ENCODE measurements around the gene ELFN2.

GRCh38 chr22:37416827-37417226, 10.5 kb downstream of the ELFN2 start:
- no peak for TF ChIP-seq CTCF (conservative IDR thresholded peaks at IDR 0.05; ENCODE audit: low read length)
- no peak for TF ChIP-seq EZH2phosphoT487 (IDR thresholded peaks at IDR 0.05; ENCODE audit: borderline replicate concordance, low read depth, low read length)

Measured in OCI-LY7 (cell line).